ENCODE data around the gene TULP1. TPM values are rescaled to one million over a fixed set of nuclear protein-coding genes. Genes with fewer than 3 reads are reported as not detected.

TULP1 gene
- total and polyA plus RNA-seq, 11 donors = 0.15 TPM; not detected in 10

DNA sequence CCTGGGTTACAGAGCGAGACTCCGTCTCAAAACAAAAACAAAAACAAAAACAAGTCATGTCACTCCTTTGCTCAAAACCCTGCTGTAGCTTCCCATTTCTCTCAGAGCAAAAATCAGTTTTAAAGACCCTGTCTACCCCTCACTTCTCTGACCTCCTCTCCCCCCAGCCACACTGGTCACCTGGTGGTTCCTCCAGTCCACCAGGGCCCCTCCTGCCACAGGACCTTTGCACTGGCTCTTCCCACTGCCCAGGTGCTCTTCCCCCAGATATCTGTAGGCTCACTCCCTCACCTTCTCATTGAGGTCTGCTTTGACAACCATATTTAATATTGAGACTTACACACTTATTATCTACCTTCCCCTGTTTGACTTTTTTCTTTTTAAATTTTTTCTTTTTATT lies 10.9 kb downstream of the TULP1 start:
- H3K36me3 ChIP-seq = no peaks in the 10 kb centered on the region
- H3K4me1 ChIP-seq = peaks cover 0 to 28% (median 12%) of the 10 kb centered on the region in 12 donors
- no peaks in the 10 kb centered on the region for H3K9me3 ChIP-seq
- TF ChIP-seq, protein P1, sequence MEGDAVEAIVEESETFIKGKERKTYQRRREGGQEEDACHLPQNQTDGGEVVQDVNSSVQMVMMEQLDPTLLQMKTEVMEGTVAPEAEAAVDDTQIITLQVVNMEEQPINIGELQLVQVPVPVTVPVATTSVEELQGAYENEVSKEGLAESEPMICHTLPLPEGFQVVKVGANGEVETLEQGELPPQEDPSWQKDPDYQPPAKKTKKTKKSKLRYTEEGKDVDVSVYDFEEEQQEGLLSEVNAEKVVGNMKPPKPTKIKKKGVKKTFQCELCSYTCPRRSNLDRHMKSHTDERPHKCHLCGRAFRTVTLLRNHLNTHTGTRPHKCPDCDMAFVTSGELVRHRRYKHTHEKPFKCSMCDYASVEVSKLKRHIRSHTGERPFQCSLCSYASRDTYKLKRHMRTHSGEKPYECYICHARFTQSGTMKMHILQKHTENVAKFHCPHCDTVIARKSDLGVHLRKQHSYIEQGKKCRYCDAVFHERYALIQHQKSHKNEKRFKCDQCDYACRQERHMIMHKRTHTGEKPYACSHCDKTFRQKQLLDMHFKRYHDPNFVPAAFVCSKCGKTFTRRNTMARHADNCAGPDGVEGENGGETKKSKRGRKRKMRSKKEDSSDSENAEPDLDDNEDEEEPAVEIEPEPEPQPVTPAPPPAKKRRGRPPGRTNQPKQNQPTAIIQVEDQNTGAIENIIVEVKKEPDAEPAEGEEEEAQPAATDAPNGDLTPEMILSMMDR (IDR thresholded peaks at IDR 0.05) = no peak
- TF ChIP-seq POLR2A (IDR thresholded peaks at IDR 0.05) = no peak
- no peak overlapping the region for H3K27ac ChIP-seq
- ATAC-seq (no peak), DNase-seq (no peak)
- H3K27me3 ChIP-seq = peaks cover 0 to 70% (median 10%) of the 10 kb centered on the region in 9 donors
- 93 to 98% (median 96%) methylated on average over 2 of the region's 2 CpGs for whole genome bisulfite sequencing, 4 donors
- intact Hi-C loops (cut with DNase I) = no loop called here
- H3K4me3 ChIP-seq = no peak overlapping the region

DNA sequence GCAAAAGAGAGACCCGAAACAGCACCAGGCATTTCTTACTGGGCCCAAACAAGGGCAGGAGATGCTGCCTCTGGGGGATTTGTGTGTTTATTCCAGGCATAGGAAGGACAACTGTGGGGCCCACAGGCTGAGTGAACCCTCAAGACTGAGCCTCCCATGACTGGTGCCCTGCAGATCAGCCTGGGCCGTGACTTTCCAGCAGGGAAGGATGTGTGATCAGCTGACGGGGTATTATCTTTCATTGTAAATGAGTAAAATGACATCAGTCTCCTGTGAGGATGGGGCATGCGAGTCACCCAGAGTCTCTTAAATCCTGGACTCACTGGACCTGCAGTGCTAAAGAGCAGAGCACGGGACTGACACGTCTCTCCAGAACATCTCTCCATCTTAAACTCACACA lies 11.9 kb downstream of the TULP1 start:
- no peak for TF ChIP-seq POLR2A (IDR thresholded peaks at IDR 0.05)
- TF ChIP-seq, protein P1 (IDR thresholded peaks at IDR 0.05) = no peak
- Histone ChIP-seq H3K27me3 (peaks cover 0 to 66% (median 0%) of the 10 kb centered on the region in 9 donors), H3K27ac (peak overlapping the region in 5 of 12 donors; percentile 31 to 76 (median 46)), H3K9me3 (no peaks in the 10 kb centered on the region), H3K4me3 (no peak overlapping the region), H3K4me1 (peaks cover 0 to 31% (median 13%) of the 10 kb centered on the region in 12 donors), H3K36me3 (no peaks in the 10 kb centered on the region)
- ATAC-seq (peak in 2 of 4 donors; percentile 38 to 65), DNase-seq (no peak)
- intact Hi-C loops (cut with DNase I) = no loop called here
- 43 to 44% (median 43%) methylated on average over 5 to 6 of the region's 6 CpGs for WGBS, 4 donors

DNA sequence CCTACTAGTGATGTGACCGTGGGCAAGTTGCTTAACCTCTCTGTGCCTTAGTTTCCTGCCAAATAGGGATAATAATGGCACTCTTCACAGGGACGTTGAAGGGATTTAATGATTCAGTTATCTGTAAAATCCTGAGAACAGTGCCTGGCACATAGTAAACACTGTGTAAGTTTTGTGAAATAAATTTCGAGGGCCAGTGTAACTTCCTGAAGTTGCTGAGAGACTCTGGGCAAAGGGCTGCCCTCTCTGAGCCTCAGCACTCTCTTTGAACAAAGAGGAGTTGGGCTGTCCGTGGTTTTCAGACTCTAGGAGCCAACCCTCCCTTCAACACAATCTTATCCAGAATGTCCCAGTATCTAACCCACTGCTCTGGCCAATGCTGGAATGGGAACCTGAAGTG lies 13.3 kb downstream of the TULP1 start:
- ATAC-seq (no peak), DNase-seq (no peak)
- Histone ChIP-seq H3K27me3 (peaks cover 0 to 68% (median 0%) of the 10 kb centered on the region in 9 donors), H3K27ac (no peak overlapping the region), H3K4me3 (no peak overlapping the region), H3K36me3 (no peaks in the 10 kb centered on the region), H3K9me3 (no peaks in the 10 kb centered on the region), H3K4me1 (peaks cover 0 to 45% (median 25%) of the 10 kb centered on the region in 12 donors)
- intact Hi-C loops (cut with DNase I) = no loop called here
- WGBS, 4 donors = 84 to 88% (median 86%) methylated on average over 4 of the region's 4 CpGs
- TF ChIP-seq, protein P1 (IDR thresholded peaks at IDR 0.05) = no peak
- no peak for TF ChIP-seq POLR2A (IDR thresholded peaks at IDR 0.05)

DNA sequence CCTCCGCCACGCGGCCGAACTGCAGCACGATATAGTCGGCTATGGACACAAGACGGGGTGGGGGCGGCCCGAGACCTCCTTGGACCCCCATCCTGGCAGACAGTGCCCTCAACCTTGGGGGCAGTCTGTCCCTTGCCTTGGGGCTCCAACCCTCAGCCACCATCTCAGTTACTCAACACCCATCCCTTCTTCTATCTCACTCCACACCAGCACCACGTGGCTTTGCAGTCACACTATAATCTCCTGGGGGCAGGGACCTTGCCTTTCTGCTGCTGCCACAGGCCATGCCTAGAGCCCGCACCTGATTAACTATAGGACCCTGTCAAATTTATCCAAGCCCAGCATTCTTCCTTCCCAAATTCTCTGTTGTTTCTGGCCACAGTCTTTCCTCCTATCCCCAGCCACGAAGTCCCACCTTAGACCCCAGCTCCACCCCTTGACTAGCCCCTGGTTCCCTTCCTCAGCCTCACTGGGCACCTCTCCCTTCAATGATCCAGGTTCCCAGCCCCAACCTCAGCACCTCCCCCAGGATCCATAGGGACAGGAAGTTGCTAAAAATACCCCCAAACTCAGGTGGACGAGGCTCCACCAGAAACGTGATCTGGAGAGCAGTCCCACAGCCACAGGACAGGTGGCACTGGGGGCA lies 14.2 kb downstream of the TULP1 start:
- H3K4me1 ChIP-seq = peaks cover 0 to 53% (median 28%) of the 10 kb centered on the region in 12 donors
- peaks cover 0 to 60% (median 0%) of the 10 kb centered on the region in 9 donors for H3K27me3 ChIP-seq
- ATAC-seq = peak in 1 of 4 donors; percentile 1
- H3K9me3 ChIP-seq = no peaks in the 10 kb centered on the region
- peak overlapping the region; percentile 66 to 97 (median 84) for H3K4me3 ChIP-seq
- TF ChIP-seq, protein P1 (IDR thresholded peaks at IDR 0.05) = no peak
- no peak for TF ChIP-seq POLR2A (IDR thresholded peaks at IDR 0.05)
- intact Hi-C loops (cut with DNase I) = no loop called here
- 43 to 50% (median 47%) methylated on average over 11 to 14 of the region's 14 CpGs for WGBS, 4 donors
- no peak for DNase-seq
- H3K36me3 ChIP-seq = no peaks in the 10 kb centered on the region
- H3K27ac ChIP-seq = peak overlapping the region; percentile 86 to 100 (median 93)
